Stimulated activated CD4-positive, alpha-beta T cell treated with anti-CD3 and anti-CD28 coated beads, Interleukin-15, amount 100 ng/mL, for 48 hours (primary cell): ENCODE results near the gene FAM169A.
A peak's percentile ranks its signal among the peaks of the same experiment; 100 is the strongest.
"Not testable (repeated sequence)": the region's sequence is repeated elsewhere in the genome, so short reads cannot be mapped to it uniquely, and the experiment has no call there.

Experiments used
- DNase-seq, 2 donors: peaks; one replicate each; pipeline ENCODE4 v3.0.0-alpha.2; 2020; ENCODE audit warnings: low read depth in 2 of 2

The FAM169A gene

GRCh38 chr5:74801941-74802340 lies 64.2 kb downstream of the FAM169A start:
- DNase-seq, result no peak

DNA sequence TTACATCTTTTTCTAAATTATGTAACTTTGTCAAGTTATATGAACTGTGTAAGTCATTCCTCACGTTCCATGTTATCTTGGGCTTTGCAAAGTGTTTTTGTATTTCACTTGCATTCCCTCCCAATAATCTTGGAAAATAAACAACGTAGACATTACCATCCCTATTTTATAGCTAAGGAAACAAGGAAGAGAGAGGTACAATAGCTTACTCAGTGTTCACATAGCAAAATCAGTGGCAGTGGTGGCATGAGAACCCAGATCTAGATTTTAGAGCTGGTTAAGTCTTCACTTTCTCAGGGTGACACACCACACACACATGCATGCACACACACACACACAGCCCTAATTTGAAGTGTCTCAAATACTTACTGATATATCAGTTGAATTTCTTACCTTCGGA lies 65.0 kb downstream of the FAM169A start:
- DNase-seq, result no peak

DNA sequence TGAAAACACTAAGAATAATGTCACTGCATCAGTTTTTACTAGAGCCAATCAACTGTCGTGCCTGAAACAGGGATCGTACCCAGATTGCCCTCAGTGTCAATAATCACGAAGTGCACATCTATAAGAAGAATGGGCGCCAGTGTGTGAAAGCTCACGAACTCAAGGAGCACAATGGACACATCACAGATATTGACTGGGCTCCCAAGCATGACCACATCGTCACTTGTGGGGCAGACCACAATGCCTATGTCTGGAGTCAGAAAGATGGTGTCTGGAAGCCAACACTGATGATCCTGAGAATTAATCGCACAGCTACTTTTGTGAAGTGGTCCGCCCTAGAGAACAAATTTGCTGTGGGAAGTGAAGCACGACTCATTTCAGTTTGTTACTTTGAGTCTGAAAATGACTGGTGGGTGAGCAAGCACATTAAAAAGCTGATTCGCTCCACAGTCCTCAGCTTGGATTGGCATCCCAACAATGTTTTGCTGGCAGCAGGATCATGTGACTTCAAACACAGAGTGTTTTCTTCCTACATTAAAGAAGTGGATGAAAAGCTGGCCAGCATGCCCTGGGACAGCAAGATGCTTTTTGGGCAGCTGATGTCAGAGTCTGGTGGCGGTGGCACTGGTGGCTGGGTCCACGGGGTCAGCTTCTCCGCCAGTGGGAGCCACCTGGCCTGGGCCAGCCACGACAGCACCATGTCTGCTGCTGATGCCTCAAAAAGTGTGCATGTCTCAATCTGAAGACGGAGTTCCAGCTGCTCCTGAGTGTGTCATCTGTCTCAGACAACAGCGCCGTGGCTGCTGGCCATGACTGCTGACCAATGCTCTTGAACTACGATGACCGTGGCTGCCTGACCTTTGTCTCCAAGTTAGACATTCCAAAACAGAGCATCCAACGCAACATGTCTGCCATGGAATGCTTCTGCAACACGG lies 66.9 kb downstream of the FAM169A start:
- no peak for DNase-seq

DNA sequence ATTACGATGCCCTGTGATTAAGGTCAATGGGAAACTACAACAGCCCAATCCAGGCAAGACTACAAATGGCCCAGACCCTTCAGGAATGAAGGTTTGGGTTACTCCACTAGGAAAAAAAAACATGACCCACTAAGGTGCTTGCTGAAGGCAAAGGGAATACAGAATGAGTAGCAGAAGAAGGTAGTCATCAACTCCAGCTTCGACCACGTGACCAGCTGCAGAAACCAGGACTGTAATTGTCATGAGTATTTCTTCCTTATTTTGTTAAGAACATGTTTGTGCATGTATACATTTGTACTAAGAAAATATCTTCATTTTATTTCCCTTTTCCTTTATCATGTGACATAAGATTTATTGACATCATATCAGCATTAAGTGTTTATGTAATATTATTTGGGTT lies 74.5 kb downstream of the FAM169A start:
- DNase-seq, result not testable (repeated sequence)

DNA sequence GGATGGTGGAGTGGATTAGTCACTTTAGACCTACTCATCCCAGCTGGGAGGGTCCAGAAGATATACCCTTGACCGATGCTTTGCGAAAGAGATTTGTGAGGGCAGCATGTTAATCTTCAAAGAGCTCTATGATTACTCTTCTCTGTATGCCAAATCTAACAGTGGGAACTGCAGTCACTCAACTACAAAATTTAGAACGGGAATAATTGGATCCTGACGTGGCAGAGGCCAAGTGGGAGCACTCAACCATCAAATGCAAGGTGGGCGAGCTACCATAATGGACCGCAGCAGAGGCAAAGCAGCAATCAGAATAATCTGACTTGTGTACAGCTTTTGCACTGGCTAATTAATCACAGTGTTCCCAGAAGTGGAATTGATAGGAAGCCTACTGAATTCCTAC lies 78.8 kb downstream of the FAM169A start:
- no peak for DNase-seq

DNA sequence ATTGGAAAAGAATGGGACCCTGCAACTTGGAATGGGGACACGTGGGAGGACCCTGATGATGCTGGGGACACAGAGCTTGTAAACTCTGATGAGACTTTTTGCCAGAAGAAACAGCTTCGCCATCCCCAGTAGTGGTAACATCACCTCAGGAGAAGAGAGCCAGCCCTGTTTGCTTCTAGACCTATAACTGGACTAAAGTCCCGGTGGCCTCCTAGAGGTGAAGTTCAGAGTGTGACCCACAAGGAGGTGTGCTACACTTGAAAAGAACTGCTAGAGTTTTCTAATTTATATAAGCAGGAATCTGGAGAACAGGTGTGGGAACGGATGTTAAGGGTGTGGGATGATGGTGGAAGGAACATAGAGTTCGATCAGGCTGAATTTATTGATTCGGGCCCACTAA lies 79.3 kb downstream of the FAM169A start:
- no peak for DNase-seq

DNA sequence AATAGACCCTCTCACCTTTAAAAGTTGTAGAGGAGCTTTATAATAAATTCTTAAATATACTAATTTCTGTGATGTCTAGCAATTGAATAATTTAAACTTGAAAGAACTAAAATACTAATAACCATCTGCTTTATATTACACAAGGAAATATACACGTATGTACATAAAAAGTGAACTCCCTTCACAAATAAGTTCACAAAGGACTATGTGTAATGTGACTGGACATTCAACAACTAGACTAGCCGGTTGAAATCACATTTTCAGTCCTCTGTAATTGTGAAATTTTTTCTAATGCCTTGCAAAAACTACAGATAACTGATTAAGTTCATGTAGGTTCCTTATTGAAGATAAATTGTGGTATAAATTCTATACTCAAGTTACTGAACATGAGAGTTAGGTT lies 87.6 kb downstream of the FAM169A start:
- no peak for DNase-seq

DNA sequence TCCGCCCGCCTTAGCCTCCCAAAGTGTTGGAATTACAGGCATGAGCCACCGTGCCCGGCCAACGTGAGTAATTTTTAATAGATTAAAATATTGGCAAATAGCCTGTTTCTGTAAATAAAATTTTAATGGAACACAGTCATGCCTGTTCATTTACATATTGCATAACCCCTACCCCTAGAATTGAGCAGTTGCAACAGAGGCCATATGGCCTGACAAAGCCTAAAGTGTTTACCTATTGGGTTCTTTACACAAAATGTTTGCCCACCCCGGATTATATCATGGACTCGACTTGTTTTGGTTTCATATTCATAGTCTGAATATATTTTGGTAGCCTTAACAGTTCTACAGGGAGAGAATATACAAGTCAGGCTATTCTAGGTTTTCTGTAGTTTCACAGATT lies 93.8 kb downstream of the FAM169A start:
- no peak for DNase-seq

GRCh38 chr5:74767579-74767913 lies 98.6 kb downstream of the FAM169A start:
- DNase-seq, result peak in 1 of 2 donors; percentile 2

GRCh38 chr5:74766849-74767578 lies 99.2 kb downstream of the FAM169A start, which contains the start of the genes GFM2 and NSA2:
Gene GFM2, minus strand, starts transcription at chr5:74767117. Its CDS starts 3,375 bp downstream, at chr5:74763742.
Gene NSA2, plus strand, starts transcription at chr5:74767249. Its CDS starts 112 bp downstream, at chr5:74767361.
- DNase-seq, result peak; percentile 86 to 87

GRCh38 chr5:74766418-74766848 lies 99.8 kb downstream of the FAM169A start:
- no peak for DNase-seq

DNA sequence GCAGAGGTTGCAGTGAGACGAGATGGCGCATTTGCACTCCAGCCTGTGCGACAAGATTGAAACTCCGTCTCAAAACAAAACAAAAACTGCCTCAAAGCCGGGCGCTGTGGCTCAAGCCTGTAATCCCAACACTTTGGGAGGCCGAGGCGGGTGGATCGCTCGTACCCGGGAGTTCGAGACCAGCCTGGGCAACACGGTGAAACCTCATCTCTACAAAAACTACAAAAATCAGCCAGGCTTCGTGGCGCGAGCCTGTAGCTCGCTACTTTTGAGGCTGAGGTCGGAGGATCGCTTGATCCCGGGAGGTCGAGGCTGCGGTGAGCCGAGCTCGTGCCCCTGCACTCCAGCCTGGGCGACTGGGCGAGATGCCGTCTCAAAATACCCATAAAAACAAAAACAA lies 100.3 kb downstream of the FAM169A start:
- no peak for DNase-seq

GRCh38 chr5:74765201-74765600 lies 101.0 kb downstream of the FAM169A start:
- DNase-seq, result no peak

GRCh38 chr5:74763504-74763903 lies 102.7 kb downstream of the FAM169A start:
- DNase-seq, result no peak

- DNase-seq, result peak in 1 of 2 donors; percentile 11
Measured at GRCh38 chr5:74762599-74762998, 103.6 kb downstream of the FAM169A start.

DNA sequence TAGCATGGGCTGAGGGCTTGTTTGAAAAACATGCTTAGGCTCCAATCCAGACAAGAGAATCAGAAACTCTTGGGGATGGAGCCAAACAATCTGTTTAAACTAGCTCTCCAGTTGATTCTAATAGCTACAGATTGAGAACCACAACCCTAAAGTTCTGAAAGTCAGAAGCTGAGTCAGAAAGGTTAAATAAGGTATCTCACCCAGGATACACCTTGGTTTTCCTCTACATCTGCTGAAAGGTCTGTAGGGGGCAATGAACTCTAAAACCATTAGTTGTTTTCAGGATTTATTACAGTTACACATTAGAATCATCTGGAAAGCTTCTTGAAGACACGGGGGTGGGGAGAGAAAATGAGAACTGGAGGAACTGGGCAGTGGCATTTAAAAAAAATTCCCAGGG lies 104.9 kb downstream of the FAM169A start:
- no peak for DNase-seq

GRCh38 chr5:74748742-74749141 lies 117.4 kb downstream of the FAM169A start:
- DNase-seq, result not testable (repeated sequence)

GRCh38 chr5:74738406-74738805 lies 127.8 kb downstream of the FAM169A start:
- DNase-seq, result no peak

DNA sequence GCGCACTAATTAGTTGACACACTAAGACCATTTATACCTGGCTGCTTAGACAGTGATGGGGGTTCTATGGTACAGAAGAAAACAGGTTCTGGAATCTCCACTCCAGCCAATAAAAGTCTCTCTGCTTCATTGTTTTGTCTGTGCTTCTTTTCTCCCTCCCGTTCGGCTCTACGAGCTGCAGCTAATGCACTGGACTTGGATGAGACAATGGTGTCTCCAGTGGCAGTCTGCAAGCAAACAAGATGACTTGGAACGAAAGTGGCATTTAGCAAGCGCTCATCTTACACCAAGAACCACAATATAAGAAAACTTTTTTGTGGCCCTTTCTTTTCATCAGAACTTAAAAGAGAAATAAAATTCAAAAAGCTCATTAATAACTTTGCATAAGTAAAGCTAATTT lies 129.4 kb downstream of the FAM169A start:
- no peak for DNase-seq
